Keratinocyte (primary cell): Measurements from ENCODE around the gene IQCF5.

Experiments
- CTCF ChIP-seq, 3 experiments: IDR thresholded peaks in 1 of 3; conservative IDR thresholded peaks in 1 of 3; optimal IDR thresholded peaks in 1 of 3; 2 replicates in 2 of 3; 3 replicates in 1 of 3; pipeline versions ENCODE3 to v1.5.1; 2011; ENCODE audit warnings: low read length in 3 of 3, mild to moderate bottlenecking in 3 of 3, moderate library complexity in 2 of 3, control low read depth in 1 of 3, inconsistent platforms in 1 of 3; ENCODE audit not compliant: insufficient read depth in 2 of 3; ENCODE audit errors: extremely low read depth in 1 of 3
- EZH2 ChIP-seq: IDR thresholded peaks from one replicate; pipeline ENCODE4 v1.6.1; 2012; ENCODE audit warnings: inconsistent platforms, mild to moderate bottlenecking, low read length, moderate library complexity

GRCh38 chr3:51862886-51863285 lies 12.5 kb downstream of the IQCF5 start:
- no peak for TF ChIP-seq CTCF (optimal IDR thresholded peaks at IDR 0.05 in 1 of 3, IDR thresholded peaks at IDR 0.05 in 1 of 3, conservative IDR thresholded peaks at IDR 0.05 in 1 of 3; ENCODE audit: extremely low read depth in 1 of 3, insufficient read depth in 2 of 3, low read length in 3 of 3)
- no peak for TF ChIP-seq EZH2
